ENCODE measurements around the gene GATA2. TPM values are rescaled to one million over a fixed set of nuclear protein-coding genes. Genes with fewer than 3 reads are reported as not detected.

The GATA2 gene
- 0.80 TPM for polyA plus RNA-seq (2013, experiment 1 of 4)
- polyA plus RNA-seq (2013, experiment 2 of 4) = 0.78 TPM
- 0.53 TPM for polyA plus RNA-seq (2013, experiment 3 of 4)
- 0.81 TPM for polyA plus RNA-seq (2013, experiment 4 of 4)

DNA sequence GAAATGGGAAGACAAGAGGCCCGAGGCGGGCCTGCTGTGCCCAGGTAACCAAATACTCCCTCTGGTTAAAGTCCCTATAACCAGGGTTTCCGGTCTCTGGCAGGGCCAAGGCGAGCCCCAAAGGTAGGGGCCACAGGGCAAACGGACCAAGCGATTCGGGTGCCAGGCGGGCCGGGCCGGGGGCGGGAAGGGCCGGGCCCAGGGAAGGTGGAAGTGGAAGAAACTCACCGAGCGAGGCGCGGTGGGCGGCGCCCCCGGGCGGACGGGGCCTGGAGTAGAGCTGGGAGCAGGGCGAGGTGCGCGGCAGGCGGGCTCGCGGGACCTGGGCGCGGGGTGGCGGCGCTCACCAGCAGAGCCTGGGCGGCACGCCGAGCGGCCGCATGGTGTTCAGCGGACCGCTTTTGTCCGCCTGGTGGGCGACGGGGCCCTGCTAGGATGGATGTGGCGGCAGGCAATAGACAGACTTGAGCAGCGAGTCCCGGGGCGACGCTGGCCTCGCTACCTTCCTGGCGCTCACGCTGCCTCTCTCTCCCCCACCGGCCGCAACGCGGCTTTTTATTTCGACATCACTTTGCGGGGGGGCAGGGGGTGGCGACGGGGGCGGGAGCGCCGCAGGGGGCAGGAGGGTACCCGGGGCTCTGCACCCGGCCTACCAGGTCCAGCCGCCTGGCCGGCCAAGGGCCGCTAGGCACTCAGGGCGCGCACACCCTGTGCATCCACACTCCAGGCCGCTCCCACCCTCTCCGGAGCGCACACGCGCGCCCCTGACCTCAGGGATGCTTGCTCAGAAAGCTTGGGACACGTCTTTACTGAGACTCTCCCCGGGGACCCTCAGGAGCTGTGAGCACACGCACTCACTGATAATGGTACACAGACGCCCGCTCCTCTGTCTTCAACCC is at the start of gene GATA2:
Gene GATA2 (minus strand): TSS at position 531 of the 899 bp plus-strand sequence. CDS start 6,170 bp downstream, outside the sequence.
- H3K27me3 ChIP-seq (ENCODE audit: control insufficient read depth, insufficient read depth, low read length, poor library complexity, severe bottlenecking) = peaks cover 100% of the 10 kb centered on the region
- H3K4me3 ChIP-seq (ENCODE audit: insufficient read depth, low read depth, low read length) = no peak within 1 kb of the TSS

DNA sequence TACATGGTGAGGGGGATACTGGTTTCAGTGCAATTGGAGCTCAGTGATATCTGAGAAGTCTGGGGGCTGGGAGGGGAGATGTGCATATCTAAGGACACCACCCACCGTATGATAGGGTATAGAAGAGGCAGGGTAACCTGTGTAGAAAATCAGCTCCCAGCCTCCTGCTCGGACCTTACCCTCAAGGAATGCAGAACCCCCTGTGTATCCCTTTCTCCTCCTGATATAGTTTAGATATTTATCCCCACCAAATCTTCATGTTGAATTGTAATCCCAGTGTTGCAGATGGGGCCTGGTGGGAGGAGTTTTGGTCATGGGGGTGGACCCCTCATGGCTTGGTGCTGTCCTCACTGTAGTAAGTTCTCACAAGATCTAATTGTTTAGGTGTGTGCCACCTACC is 48.2 kb upstream of the GATA2 start:
- Histone ChIP-seq H3K4me1 (ENCODE audit: control insufficient read depth, insufficient read depth, low read length) (no peaks in the 10 kb centered on the region), H3K9me3 (ENCODE audit: control insufficient read depth, low read length) (no peaks in the 10 kb centered on the region), H3K4me3 (ENCODE audit: insufficient read depth, low read depth, low read length) (no peak overlapping the region), H3K27me3 (ENCODE audit: control insufficient read depth, insufficient read depth, low read length, poor library complexity, severe bottlenecking) (no peaks in the 10 kb centered on the region), H3K27ac (ENCODE audit: insufficient read depth, low read depth, low read length, poor library complexity, severe bottlenecking) (no peak overlapping the region), H3K36me3 (ENCODE audit: control insufficient read depth, insufficient read depth, low read length) (no peaks in the 10 kb centered on the region)
- WGBS, 2 experiments = 87 to 92% methylated on average over 2 of the region's 2 CpGs

More for the DNA sequence above, at the start of gene GATA2:
- WGBS, 2 experiments = 1 to 2% methylated on average over 78 of the region's 78 CpGs
- Histone ChIP-seq H3K27ac (ENCODE audit: insufficient read depth, low read depth, low read length, poor library complexity, severe bottlenecking) (no peak within 1 kb of the TSS), H3K36me3 (ENCODE audit: control insufficient read depth, insufficient read depth, low read length) (no peaks in the 10 kb centered on the region), H3K9me3 (ENCODE audit: control insufficient read depth, low read length) (no peaks in the 10 kb centered on the region), H3K4me1 (ENCODE audit: control insufficient read depth, insufficient read depth, low read length) (peaks cover 39% of the 10 kb centered on the region)

DNA sequence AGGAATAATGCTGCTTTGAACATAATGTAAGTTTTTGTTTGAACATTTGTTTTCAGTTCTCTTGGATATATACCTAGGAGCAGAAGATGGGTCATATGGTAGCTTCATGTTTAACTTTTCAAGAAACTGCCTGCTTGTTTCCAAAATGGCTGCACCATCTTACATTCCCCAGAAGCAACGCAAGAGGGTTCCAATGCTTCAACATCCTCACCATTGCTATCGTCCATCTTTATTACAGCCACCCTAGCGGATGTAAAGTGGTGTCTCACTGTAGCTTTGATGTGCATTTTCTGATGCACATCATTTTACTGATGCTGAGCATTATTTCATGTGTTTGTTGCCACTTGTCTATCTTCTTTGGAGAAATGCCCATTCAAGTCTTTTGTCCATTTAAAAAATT is 46.4 kb upstream of the GATA2 start:
- no peaks in the 10 kb centered on the region for H3K9me3 ChIP-seq (ENCODE audit: control insufficient read depth, low read length)
- no peaks in the 10 kb centered on the region for H3K4me1 ChIP-seq (ENCODE audit: control insufficient read depth, insufficient read depth, low read length)
- 87 to 90% methylated on average over 3 of the region's 3 CpGs for WGBS, 2 experiments
- H3K36me3 ChIP-seq (ENCODE audit: control insufficient read depth, insufficient read depth, low read length) = no peaks in the 10 kb centered on the region
- H3K4me3 ChIP-seq (ENCODE audit: insufficient read depth, low read depth, low read length) = no peak overlapping the region
- no peak overlapping the region for H3K27ac ChIP-seq (ENCODE audit: insufficient read depth, low read depth, low read length, poor library complexity, severe bottlenecking)
- H3K27me3 ChIP-seq (ENCODE audit: control insufficient read depth, insufficient read depth, low read length, poor library complexity, severe bottlenecking) = no peaks in the 10 kb centered on the region

DNA sequence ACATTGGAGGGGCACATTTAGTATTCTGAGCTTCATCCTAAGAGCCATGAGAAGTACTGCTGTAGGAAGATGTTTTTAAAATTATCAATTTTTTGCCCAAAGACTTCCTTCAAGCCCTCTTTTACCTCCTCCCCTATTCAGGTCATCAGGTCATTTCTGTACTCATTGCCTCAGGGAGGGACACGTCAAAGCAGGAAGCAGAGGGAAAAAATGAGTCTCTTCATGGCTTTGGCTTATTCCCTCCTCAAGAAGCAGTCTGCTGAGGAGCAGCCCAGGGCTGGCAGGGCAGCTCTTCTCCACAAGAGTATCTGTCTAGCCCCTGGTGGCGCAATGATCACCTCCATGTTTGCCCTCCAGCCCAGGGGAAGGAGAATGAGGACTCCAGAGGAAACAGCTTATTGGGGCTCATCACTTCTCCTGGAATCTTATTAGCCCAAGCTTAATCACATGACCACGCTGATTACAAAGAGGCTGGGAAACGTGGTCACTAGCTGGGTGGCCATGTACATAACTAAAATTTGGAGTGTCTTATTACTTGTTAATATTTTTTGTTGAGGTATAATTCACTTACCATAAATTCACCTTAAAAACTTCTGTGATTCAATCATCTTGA is 44.2 kb upstream of the GATA2 start:
- H3K27me3 ChIP-seq (ENCODE audit: control insufficient read depth, insufficient read depth, low read length, poor library complexity, severe bottlenecking) = no peaks in the 10 kb centered on the region
- H3K4me3 ChIP-seq (ENCODE audit: insufficient read depth, low read depth, low read length) = no peak overlapping the region
- no peaks in the 10 kb centered on the region for H3K9me3 ChIP-seq (ENCODE audit: control insufficient read depth, low read length)
- no peaks in the 10 kb centered on the region for H3K36me3 ChIP-seq (ENCODE audit: control insufficient read depth, insufficient read depth, low read length)
- H3K27ac ChIP-seq (ENCODE audit: insufficient read depth, low read depth, low read length, poor library complexity, severe bottlenecking) = no peak overlapping the region
- 73 to 80% methylated on average over 4 of the region's 4 CpGs for WGBS, 2 experiments
- no peaks in the 10 kb centered on the region for H3K4me1 ChIP-seq (ENCODE audit: control insufficient read depth, insufficient read depth, low read length)

DNA sequence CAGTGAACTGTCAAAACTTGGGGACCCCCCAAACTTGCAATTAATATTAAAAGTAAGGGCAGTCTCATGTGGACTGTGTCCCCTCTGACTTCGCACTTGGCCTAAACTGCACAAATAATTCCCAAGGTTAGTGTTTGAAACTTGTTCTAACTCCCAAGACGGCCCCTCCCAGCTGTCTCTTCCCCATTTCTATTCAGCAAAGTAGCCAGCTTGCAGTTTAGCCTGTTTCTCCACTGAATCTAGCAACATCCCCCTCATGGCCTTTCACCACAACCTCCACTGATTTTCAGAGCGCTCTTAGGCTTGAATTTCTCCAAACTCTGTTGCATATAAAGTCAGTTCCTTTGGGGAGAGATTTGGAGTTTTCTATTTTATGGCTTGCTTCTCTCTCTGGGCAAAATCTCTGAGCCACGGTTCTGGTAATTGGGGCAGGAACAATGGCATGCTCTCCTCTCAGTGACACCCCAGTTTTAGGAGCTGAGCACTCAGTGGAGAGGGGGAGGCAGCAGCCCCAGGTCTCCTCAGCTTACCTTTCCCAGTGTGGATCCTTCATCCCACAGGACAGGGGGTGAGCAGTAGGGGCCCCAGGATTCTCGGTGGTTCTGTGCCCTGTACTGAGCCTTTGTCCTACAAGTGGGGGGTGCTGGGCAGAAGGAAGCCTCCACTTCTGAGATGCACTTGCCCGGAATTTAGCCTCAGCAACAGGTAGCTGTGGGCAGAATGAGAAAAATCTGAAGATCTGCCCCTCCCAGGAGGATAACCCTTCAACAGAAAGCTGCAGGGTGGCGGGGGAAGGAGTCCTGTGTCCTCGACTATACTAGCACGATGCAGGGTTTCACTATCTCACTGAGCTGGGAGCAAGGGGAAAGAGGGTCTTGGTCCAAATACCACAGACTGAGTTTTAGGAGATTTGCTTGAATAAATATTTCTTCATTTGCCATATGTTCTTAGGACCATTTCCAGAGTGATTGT is 39.3 kb upstream of the GATA2 start:
- no peaks in the 10 kb centered on the region for H3K9me3 ChIP-seq (ENCODE audit: control insufficient read depth, low read length)
- no peaks in the 10 kb centered on the region for H3K36me3 ChIP-seq (ENCODE audit: control insufficient read depth, insufficient read depth, low read length)
- 73 to 79% methylated on average over 9 of the region's 9 CpGs for WGBS, 2 experiments
- no peak overlapping the region for H3K4me3 ChIP-seq (ENCODE audit: insufficient read depth, low read depth, low read length)
- H3K4me1 ChIP-seq (ENCODE audit: control insufficient read depth, insufficient read depth, low read length) = no peaks in the 10 kb centered on the region
- no peak overlapping the region for H3K27ac ChIP-seq (ENCODE audit: insufficient read depth, low read depth, low read length, poor library complexity, severe bottlenecking)
- H3K27me3 ChIP-seq (ENCODE audit: control insufficient read depth, insufficient read depth, low read length, poor library complexity, severe bottlenecking) = no peaks in the 10 kb centered on the region

DNA sequence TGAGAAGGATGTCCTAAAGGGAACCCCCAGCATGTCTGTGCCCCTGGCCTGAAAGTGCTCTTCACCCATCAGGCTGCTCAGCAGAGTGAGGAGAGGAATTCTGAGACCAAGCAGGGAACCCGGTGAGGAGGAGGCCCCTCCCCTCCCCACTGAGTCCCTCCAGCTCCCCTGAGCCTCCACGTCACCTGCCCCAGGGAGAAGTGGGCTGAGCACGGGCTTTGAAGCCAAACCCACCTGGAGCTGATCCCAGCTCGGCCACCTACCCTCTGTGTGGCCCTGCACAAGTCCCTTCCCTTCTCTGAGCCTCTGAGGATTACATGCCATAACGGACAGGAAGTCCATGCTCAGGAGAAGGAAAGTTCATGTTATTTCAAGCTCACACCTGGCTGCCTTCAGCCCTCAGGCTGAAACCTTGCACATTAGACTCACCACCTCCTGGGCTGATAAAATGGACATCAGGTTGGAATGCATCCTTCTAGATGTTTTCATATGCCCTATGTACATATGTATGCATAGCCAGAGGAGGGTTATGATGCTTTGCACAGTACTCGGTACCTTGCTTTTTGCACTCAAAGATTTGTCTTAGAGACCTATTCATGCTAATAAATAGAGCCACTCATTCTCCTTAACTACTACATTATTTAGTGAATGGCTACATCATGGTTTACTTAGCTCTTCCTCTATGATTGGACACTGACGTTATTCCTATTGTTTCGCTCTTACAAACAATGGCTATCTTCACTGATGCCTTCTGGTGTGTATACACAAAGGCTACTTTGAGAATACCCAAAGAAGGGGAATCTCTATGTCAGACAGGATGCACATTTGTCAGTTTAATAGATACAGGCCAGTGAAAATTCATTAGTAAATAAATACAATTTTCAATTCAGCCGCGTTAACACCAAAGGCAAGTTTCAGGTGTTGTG is 31.6 kb upstream of the GATA2 start:
- Histone ChIP-seq H3K27me3 (ENCODE audit: control insufficient read depth, insufficient read depth, low read length, poor library complexity, severe bottlenecking) (peaks cover 4% of the 10 kb centered on the region), H3K4me1 (ENCODE audit: control insufficient read depth, insufficient read depth, low read length) (no peaks in the 10 kb centered on the region), H3K4me3 (ENCODE audit: insufficient read depth, low read depth, low read length) (no peak overlapping the region), H3K36me3 (ENCODE audit: control insufficient read depth, insufficient read depth, low read length) (no peaks in the 10 kb centered on the region), H3K9me3 (ENCODE audit: control insufficient read depth, low read length) (no peaks in the 10 kb centered on the region), H3K27ac (ENCODE audit: insufficient read depth, low read depth, low read length, poor library complexity, severe bottlenecking) (no peak overlapping the region)
- WGBS, 2 experiments = 82% methylated on average over 9 of the region's 10 CpGs

DNA sequence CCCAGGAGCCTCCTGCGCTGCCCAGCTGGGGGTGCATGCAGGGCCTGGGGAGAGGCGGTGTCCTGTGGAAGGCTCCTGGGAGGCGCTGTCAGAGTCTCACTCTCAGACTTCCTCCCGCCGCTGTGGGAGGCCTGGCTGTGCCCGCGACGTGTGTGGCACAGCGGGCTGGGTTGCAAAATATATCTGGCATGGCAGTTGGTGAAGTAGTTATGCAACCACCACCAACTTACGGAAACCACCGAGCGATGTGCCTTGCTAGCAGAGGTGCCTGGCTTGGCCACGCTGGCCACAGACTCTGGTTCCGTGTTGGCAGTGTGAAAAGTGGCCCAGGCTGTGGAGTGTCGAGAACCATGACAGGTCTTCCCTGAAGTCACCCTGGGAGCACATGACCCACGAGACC is 30.6 kb upstream of the GATA2 start:
- no peaks in the 10 kb centered on the region for H3K9me3 ChIP-seq (ENCODE audit: control insufficient read depth, low read length)
- H3K4me1 ChIP-seq (ENCODE audit: control insufficient read depth, insufficient read depth, low read length) = no peaks in the 10 kb centered on the region
- H3K27ac ChIP-seq (ENCODE audit: insufficient read depth, low read depth, low read length, poor library complexity, severe bottlenecking) = no peak overlapping the region
- H3K36me3 ChIP-seq (ENCODE audit: control insufficient read depth, insufficient read depth, low read length) = no peaks in the 10 kb centered on the region
- H3K4me3 ChIP-seq (ENCODE audit: insufficient read depth, low read depth, low read length) = no peak overlapping the region
- H3K27me3 ChIP-seq (ENCODE audit: control insufficient read depth, insufficient read depth, low read length, poor library complexity, severe bottlenecking) = peaks cover 4% of the 10 kb centered on the region
- WGBS, 2 experiments = 96 to 97% methylated on average over 16 of the region's 16 CpGs

DNA sequence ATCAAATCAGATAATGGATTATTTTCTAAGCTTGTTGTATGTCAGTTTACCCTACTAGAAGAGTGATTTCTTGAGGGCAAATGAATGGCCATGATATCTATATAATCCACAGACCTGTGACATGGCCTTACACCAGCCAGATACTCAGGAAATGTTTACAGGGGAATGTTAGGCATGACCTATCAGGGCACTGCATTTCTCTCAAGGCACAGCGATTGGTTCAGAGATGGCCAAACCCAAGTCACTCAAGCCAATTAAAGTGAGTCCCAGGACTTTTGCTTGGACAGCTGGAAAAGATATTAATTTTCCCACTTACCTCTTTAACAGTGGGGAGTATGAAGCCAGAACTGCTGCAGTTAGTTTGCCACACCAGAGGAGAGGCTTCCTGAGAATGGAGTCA is 28.7 kb upstream of the GATA2 start:
- Histone ChIP-seq H3K27me3 (ENCODE audit: control insufficient read depth, insufficient read depth, low read length, poor library complexity, severe bottlenecking) (peaks cover 4% of the 10 kb centered on the region), H3K27ac (ENCODE audit: insufficient read depth, low read depth, low read length, poor library complexity, severe bottlenecking) (no peak overlapping the region), H3K4me3 (ENCODE audit: insufficient read depth, low read depth, low read length) (no peak overlapping the region), H3K4me1 (ENCODE audit: control insufficient read depth, insufficient read depth, low read length) (no peaks in the 10 kb centered on the region), H3K36me3 (ENCODE audit: control insufficient read depth, insufficient read depth, low read length) (no peaks in the 10 kb centered on the region), H3K9me3 (ENCODE audit: control insufficient read depth, low read length) (no peaks in the 10 kb centered on the region)
- 83 to 98% methylated on average over 1 of the region's 1 CpG for WGBS, 2 experiments

Measured in ectodermal cell (in vitro differentiated cells).